GM23338 (cell line): ENCODE data around the gene HOXB3.

ENCODE experiments used
- CTCF ChIP-seq, 2 experiments: fragments of 200-600 bp in 1 of 2; sonication (generic) in 1 of 2; conservative IDR thresholded peaks; 2 replicates each; pipeline versions ENCODE4 v1.5.1 to v1.6.1; 2016 to 2017; ENCODE audit warnings: antibody characterized with exemption in 2 of 2, low read depth in 2 of 2, mild to moderate bottlenecking in 2 of 2, moderate library complexity in 1 of 2
- EZH2 ChIP-seq: fragments of 200-600 bp; sonication (generic); IDR thresholded peaks from one replicate; pipeline ENCODE4 v1.8.0; 2017; ENCODE audit warnings: antibody characterized with exemption, mild to moderate bottlenecking, low read depth; ENCODE audit not compliant: unreplicated experiment
- POLR2AphosphoS5 ChIP-seq: IDR thresholded peaks from 2 replicates; pipeline ENCODE4 v1.6.1; 2016; ENCODE audit warnings: antibody characterized with exemption, low read depth

- TF ChIP-seq CTCF (conservative IDR thresholded peaks at IDR 0.05; ENCODE audit: low read depth in 2 of 2) (no peak), EZH2 (peak; percentile 80), POLR2AphosphoS5 (no peak)
Measured at GRCh38 chr17:48592057-48592514, 2.0 kb upstream of the HOXB3 start.
